ENCODE measurements around the gene GLI3.

Gene GLI3

DNA sequence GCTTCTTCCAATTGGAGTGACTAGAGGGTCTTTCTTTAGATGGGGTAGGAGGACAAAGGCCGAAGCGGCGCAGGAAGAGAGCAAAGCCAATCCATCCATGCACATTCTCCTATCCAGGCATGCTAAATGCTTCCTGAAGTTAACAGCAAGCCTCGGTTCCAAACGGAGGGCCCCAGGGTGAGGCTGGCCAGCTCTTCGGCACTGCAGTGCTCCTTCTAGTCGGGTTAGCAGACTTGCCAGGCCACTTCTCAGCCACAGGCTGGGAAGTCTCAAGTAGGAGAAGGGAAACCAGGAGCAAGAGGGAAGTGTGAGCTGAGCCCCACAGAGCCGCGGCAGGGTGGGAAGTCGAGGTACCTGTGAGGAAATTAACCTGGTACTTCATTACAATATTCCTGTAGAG is 280.3 kb downstream of the GLI3 start:
- Histone ChIP-seq H3K9ac (ENCODE audit: low read length in 2 of 2) (no peak overlapping the region), H3K36me3 (ENCODE audit: control insufficient read depth in 2 of 2, insufficient read depth in 2 of 2, low read length in 2 of 2) (no peaks in the 10 kb centered on the region), H3K27ac (ENCODE audit: low read length) (no peak overlapping the region), H3K4me3 (ENCODE audit: low read length in 2 of 2) (peak overlapping the region; percentile 2 to 57), H3K9me3 (ENCODE audit: control insufficient read depth in 2 of 2, low read length in 2 of 2) (no peaks in the 10 kb centered on the region), H3K4me1 (ENCODE audit: control insufficient read depth, insufficient read depth, low read length) (peaks cover 29% of the 10 kb centered on the region), H3K27me3 (ENCODE audit: control insufficient read depth in 1 of 2, insufficient read depth in 2 of 2, low read length in 2 of 2) (no peaks in the 10 kb centered on the region)

DNA sequence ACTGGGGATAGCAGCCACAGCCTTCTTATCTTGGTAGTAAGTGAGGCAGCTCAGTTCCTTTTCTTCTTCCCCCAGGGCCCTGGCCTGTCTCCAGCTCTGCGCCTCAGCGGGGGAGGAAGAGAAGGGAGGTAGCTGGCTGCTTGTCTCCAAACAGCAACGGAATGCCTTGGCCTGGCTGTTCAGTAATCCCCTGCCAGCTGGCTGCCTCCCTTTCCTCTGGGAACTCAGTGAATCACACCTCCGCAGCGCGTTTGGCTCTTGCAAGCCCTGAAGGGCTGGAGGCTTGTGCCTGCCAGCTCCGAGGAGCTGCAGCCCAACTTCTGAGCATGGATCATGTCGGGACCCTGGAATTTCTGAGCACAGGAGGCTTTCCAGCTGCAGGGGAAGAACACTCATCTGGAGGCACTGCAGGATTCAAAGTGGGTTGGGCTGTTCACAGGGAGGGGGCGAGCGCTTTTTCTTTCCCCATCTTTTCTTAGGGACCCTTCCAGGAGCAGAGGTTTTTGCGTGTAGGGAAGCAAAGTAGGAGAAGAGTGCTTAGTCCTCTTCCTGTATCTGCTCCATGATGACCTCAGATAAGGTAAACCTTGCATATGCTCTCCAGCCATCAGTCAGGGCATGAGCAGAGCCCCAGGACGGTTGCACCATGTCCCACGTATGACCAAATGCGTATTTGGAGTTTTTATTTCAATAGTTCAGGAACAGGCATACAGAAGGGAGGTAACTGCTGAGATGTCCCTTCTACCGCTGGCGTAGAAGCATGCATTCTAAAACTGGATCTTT is 280.9 kb downstream of the GLI3 start:
- no peaks in the 10 kb centered on the region for H3K27me3 ChIP-seq (ENCODE audit: control insufficient read depth in 1 of 2, insufficient read depth in 2 of 2, low read length in 2 of 2)
- no peaks in the 10 kb centered on the region for H3K36me3 ChIP-seq (ENCODE audit: control insufficient read depth in 2 of 2, insufficient read depth in 2 of 2, low read length in 2 of 2)
- peak overlapping the region; percentile 13 for H3K27ac ChIP-seq (ENCODE audit: low read length)
- peaks cover 27% of the 10 kb centered on the region for H3K4me1 ChIP-seq (ENCODE audit: control insufficient read depth, insufficient read depth, low read length)
- no peak overlapping the region for H3K9ac ChIP-seq (ENCODE audit: low read length in 2 of 2)
- no peaks in the 10 kb centered on the region for H3K9me3 ChIP-seq (ENCODE audit: control insufficient read depth in 2 of 2, low read length in 2 of 2)
- peak overlapping the region; percentile 2 to 57 for H3K4me3 ChIP-seq (ENCODE audit: low read length in 2 of 2)

DNA sequence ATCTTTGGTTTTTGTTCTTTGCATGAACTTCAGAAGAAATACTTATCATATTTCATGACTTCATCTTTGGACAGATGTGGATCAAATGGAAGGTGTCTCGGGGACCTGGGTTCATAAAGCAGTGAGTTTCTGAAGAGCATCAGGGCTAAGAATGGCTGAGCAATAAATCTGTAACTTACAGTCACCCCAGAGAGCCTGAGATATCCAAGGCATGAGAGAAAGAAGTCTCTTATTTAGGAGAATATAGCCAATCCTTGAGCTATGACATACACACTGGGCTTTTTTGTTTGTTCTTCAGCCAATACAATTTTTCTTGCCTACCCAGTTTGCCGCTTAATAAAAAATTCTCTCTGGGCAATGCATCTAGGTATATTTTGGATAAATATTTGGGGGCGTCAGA is 281.6 kb downstream of the GLI3 start:
- H3K4me1 ChIP-seq (ENCODE audit: control insufficient read depth, insufficient read depth, low read length), result peaks cover 27% of the 10 kb centered on the region
- H3K9ac ChIP-seq (ENCODE audit: low read length in 2 of 2), result no peak overlapping the region
- no peaks in the 10 kb centered on the region for H3K9me3 ChIP-seq (ENCODE audit: control insufficient read depth in 2 of 2, low read length in 2 of 2)
- H3K27ac ChIP-seq (ENCODE audit: low read length), result peak overlapping the region; percentile 13
- H3K36me3 ChIP-seq (ENCODE audit: control insufficient read depth in 2 of 2, insufficient read depth in 2 of 2, low read length in 2 of 2), result no peaks in the 10 kb centered on the region
- H3K4me3 ChIP-seq (ENCODE audit: low read length in 2 of 2), result peak overlapping the region in 1 of 2 donors; percentile 57
- H3K27me3 ChIP-seq (ENCODE audit: control insufficient read depth in 1 of 2, insufficient read depth in 2 of 2, low read length in 2 of 2), result no peaks in the 10 kb centered on the region

DNA sequence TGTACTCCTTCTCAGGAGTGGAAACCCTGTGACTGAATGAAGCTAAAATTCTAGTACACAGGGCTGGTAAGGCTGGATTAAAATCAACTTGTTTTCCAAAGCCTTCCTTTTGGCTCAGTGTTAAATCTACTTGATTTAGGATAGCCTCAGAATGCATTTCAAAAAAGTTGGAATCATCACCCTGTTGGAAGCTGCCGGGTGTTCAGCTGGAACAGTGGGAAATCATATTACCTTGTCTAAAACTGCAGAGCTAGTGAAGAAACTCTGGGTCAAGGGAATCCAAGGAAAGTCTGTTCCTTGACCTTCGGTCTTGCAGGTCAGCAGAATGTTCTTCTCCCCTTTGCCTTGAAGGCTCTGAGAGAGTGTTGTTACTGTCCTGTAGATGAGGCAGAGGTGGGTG is 282.0 kb downstream of the GLI3 start:
- Histone ChIP-seq H3K4me3 (ENCODE audit: low read length in 2 of 2) (no peak overlapping the region), H3K9ac (ENCODE audit: low read length in 2 of 2) (no peak overlapping the region)

DNA sequence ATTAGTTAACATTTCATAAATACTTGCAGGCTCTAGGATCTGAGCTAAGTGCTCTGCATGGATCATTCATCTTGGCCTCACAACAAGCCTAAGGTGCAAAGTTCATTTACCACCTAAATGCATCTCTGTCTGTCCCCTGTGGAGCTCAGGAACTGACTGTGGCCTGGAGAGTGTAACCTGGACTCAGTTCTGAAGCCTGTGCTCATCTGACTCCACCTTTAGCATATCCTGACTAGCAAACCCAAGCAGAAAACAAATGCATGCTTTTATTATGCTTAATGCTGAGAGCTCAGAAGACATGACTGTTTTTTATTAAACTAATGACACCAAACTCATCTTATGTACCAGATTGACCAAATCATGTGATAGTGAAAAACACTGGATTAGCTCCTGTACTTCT is 288.5 kb downstream of the GLI3 start:
- no peaks in the 10 kb centered on the region for H3K9me3 ChIP-seq (ENCODE audit: control insufficient read depth in 2 of 2, low read length in 2 of 2)
- H3K9ac ChIP-seq (ENCODE audit: low read length in 2 of 2), result no peak overlapping the region
- H3K27me3 ChIP-seq (ENCODE audit: control insufficient read depth in 1 of 2, insufficient read depth in 2 of 2, low read length in 2 of 2), result peaks cover 0 to 2% of the 10 kb centered on the region in 2 donors
- H3K36me3 ChIP-seq (ENCODE audit: control insufficient read depth in 2 of 2, insufficient read depth in 2 of 2, low read length in 2 of 2), result no peaks in the 10 kb centered on the region
- H3K4me3 ChIP-seq (ENCODE audit: low read length in 2 of 2), result no peak overlapping the region
- H3K27ac ChIP-seq (ENCODE audit: low read length), result no peak overlapping the region
- H3K4me1 ChIP-seq (ENCODE audit: control insufficient read depth, insufficient read depth, low read length), result peaks cover 6% of the 10 kb centered on the region

More for the DNA sequence above, 282.0 kb downstream of the GLI3 start:
- Histone ChIP-seq H3K27ac (ENCODE audit: low read length) (peak overlapping the region; percentile 13), H3K4me1 (ENCODE audit: control insufficient read depth, insufficient read depth, low read length) (peaks cover 27% of the 10 kb centered on the region), H3K9me3 (ENCODE audit: control insufficient read depth in 2 of 2, low read length in 2 of 2) (no peaks in the 10 kb centered on the region), H3K36me3 (ENCODE audit: control insufficient read depth in 2 of 2, insufficient read depth in 2 of 2, low read length in 2 of 2) (no peaks in the 10 kb centered on the region), H3K27me3 (ENCODE audit: control insufficient read depth in 1 of 2, insufficient read depth in 2 of 2, low read length in 2 of 2) (no peaks in the 10 kb centered on the region)

DNA sequence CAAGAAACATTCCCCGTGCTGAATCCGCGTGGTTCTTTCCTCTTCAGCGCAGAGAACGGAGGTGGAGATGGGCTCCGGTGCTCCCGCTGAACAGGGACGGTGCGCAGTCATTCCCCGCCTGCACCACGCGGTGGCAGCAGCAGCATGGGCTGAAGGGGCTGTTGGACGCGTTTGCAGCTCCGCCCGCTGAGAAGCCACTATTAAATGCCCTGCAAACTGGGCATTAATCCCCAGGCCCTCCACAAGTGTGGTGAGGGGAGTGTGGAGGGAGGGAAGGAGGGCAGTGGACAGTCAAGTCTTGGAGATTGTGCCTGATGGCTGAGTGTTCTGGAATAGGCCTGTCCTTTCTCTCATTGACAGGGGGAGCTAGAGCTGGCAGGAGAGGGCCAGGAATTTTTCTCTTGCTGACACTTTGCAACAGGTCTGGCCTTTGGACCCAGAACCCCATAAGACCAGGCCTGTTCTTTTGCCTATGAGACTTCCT is 293.9 kb downstream of the GLI3 start:
- Histone ChIP-seq H3K36me3 (ENCODE audit: control insufficient read depth in 2 of 2, insufficient read depth in 2 of 2, low read length in 2 of 2) (no peaks in the 10 kb centered on the region), H3K4me3 (ENCODE audit: low read length in 2 of 2) (peak overlapping the region; percentile 54 to 72), H3K27ac (ENCODE audit: low read length) (peak overlapping the region; percentile 60), H3K9me3 (ENCODE audit: control insufficient read depth in 2 of 2, low read length in 2 of 2) (no peaks in the 10 kb centered on the region), H3K4me1 (ENCODE audit: control insufficient read depth, insufficient read depth, low read length) (peaks cover 24% of the 10 kb centered on the region), H3K9ac (ENCODE audit: low read length in 2 of 2) (peak overlapping the region in 1 of 2 donors; percentile 17), H3K27me3 (ENCODE audit: control insufficient read depth in 1 of 2, insufficient read depth in 2 of 2, low read length in 2 of 2) (peaks cover 0 to 2% of the 10 kb centered on the region in 2 donors)

DNA sequence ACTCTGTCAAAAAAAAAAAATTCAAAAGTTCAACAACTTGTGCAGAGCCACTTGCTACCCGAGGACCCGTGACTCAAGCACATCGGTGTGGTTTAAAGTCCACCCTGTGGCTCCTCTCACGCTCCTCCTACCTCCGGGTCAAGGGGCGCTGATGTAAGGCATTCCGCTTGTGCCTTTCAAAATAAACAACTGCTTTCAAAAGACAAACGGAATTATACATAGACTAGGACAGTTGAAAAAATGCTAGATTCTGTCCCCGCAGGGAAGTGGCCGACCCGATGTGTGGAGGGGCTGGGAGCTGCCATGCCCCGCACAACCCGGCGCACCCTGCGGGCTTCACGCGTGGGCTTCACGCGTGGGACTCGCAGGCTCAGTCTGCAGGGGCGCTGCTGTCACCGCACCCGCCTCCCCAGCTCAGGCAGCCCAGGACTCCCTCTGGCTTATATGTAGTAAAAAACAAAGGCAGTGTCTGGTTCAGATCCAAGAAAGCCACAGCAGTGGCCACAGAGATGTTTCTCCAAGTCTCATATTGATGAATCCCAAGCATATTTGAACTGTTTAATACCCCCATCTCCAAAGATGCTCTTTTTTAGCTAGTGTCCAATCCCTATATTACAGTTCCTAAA is 294.4 kb downstream of the GLI3 start:
- Histone ChIP-seq H3K27me3 (ENCODE audit: control insufficient read depth in 1 of 2, insufficient read depth in 2 of 2, low read length in 2 of 2) (peaks cover 0 to 2% of the 10 kb centered on the region in 2 donors), H3K27ac (ENCODE audit: low read length) (peak overlapping the region; percentile 60), H3K4me1 (ENCODE audit: control insufficient read depth, insufficient read depth, low read length) (peaks cover 23% of the 10 kb centered on the region), H3K9me3 (ENCODE audit: control insufficient read depth in 2 of 2, low read length in 2 of 2) (no peaks in the 10 kb centered on the region), H3K36me3 (ENCODE audit: control insufficient read depth in 2 of 2, insufficient read depth in 2 of 2, low read length in 2 of 2) (no peaks in the 10 kb centered on the region), H3K9ac (ENCODE audit: low read length in 2 of 2) (peak overlapping the region in 1 of 2 donors; percentile 17), H3K4me3 (ENCODE audit: low read length in 2 of 2) (peak overlapping the region; percentile 54 to 72)

DNA sequence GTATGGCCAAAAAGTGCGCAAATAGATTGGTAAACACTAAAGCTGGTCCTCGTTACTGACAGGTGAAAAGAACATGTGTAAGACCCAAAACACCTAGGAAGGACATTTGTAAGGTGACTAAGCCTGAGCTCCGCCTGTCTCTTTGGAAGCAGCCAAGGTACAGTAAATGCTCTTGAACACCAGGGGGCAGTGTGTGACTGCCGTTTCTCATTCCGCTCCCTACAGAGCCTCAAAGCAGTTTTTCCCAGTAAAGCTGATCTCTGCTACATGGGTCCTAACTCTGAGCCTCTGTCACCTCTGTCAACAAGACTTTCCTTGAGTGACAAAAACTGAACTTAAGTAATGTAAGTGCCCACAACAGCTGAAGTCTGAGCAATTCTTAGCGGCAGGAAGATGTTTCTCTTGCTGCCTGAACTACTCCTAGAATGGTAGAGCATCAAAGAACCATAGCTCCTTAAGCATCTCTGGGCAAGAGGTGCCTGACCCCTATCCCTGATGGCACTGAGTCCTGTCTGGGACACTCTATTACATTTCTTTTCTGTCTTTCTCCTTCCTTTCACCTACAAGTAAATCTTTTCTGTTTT is 296.2 kb downstream of the GLI3 start:
- no peaks in the 10 kb centered on the region for H3K27me3 ChIP-seq (ENCODE audit: control insufficient read depth in 1 of 2, insufficient read depth in 2 of 2, low read length in 2 of 2)
- H3K4me1 ChIP-seq (ENCODE audit: control insufficient read depth, insufficient read depth, low read length), result peaks cover 20% of the 10 kb centered on the region
- no peak overlapping the region for H3K4me3 ChIP-seq (ENCODE audit: low read length in 2 of 2)
- H3K36me3 ChIP-seq (ENCODE audit: control insufficient read depth in 2 of 2, insufficient read depth in 2 of 2, low read length in 2 of 2), result no peaks in the 10 kb centered on the region
- H3K9ac ChIP-seq (ENCODE audit: low read length in 2 of 2), result no peak overlapping the region
- H3K27ac ChIP-seq (ENCODE audit: low read length), result no peak overlapping the region
- no peaks in the 10 kb centered on the region for H3K9me3 ChIP-seq (ENCODE audit: control insufficient read depth in 2 of 2, low read length in 2 of 2)

DNA sequence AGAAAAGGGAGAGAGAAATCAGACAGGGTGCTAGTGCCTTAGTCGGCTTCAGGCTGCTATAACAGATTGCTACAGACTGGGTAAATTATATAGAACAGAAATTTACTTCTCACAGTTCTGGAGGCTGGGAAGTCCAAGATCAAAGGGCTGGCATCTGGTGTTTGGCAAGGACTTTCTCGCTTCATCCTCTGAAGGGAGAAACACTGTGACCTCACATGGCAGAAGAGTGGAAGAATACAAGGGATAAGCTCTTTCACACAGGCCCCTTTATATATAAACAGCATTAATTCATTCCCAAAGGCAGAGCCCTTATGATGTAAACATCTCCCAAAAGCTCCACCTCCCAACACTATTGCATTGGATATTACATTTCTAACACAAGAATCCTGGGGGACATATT is 298.6 kb downstream of the GLI3 start:
- Histone ChIP-seq H3K9ac (ENCODE audit: low read length in 2 of 2) (no peak overlapping the region), H3K36me3 (ENCODE audit: control insufficient read depth in 2 of 2, insufficient read depth in 2 of 2, low read length in 2 of 2) (no peaks in the 10 kb centered on the region), H3K4me3 (ENCODE audit: low read length in 2 of 2) (no peak overlapping the region), H3K9me3 (ENCODE audit: control insufficient read depth in 2 of 2, low read length in 2 of 2) (no peaks in the 10 kb centered on the region), H3K27ac (ENCODE audit: low read length) (no peak overlapping the region), H3K27me3 (ENCODE audit: control insufficient read depth in 1 of 2, insufficient read depth in 2 of 2, low read length in 2 of 2) (no peaks in the 10 kb centered on the region), H3K4me1 (ENCODE audit: control insufficient read depth, insufficient read depth, low read length) (peaks cover 16% of the 10 kb centered on the region)

DNA sequence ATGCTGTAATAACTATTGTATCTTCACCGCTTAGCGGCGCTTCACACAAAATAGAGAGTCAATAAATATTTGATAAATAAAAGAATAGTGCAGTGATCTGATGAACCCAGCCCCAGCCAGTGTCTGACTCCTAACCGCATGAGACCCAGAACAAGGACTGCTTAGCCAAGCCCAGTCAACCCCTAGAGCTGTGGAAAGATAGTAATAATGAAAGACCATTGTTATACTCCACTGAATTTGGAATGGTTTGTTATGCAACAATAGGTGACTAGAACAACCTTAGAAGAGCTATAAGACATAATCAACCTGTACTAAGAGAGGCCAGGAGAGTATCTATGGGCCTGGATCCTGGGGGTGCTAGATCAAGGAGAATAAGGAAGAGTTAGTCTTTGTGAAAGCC is 303.6 kb downstream of the GLI3 start:
- H3K9me3 ChIP-seq (ENCODE audit: control insufficient read depth in 2 of 2, low read length in 2 of 2), result no peaks in the 10 kb centered on the region
- no peaks in the 10 kb centered on the region for H3K4me1 ChIP-seq (ENCODE audit: control insufficient read depth, insufficient read depth, low read length)
- no peaks in the 10 kb centered on the region for H3K27me3 ChIP-seq (ENCODE audit: control insufficient read depth in 1 of 2, insufficient read depth in 2 of 2, low read length in 2 of 2)

More for the DNA sequence above, 303.6 kb downstream of the GLI3 start:
- H3K36me3 ChIP-seq (ENCODE audit: control insufficient read depth in 2 of 2, insufficient read depth in 2 of 2, low read length in 2 of 2), result no peaks in the 10 kb centered on the region
- H3K4me3 ChIP-seq (ENCODE audit: low read length in 2 of 2), result no peak overlapping the region
- no peak overlapping the region for H3K9ac ChIP-seq (ENCODE audit: low read length in 2 of 2)
- no peak overlapping the region for H3K27ac ChIP-seq (ENCODE audit: low read length)

Data from stomach smooth muscle (tissue), 2 donors.